NCI-H748 treated with DMSO at 0.1 percent for 48 hours (cell line): ENCODE measurements around the gene AGTPBP1.
"Not testable (repeated sequence)": the region's sequence is repeated elsewhere in the genome, so short reads cannot be mapped to it uniquely, and the experiment has no call there.

Experiments used
- DNase-seq: peaks from one replicate; lab custom pipeline; 2025; lab: John Stamatoyannopoulos, UW

AGTPBP1 gene

GRCh38 chr9:85741875-85742596 lies at the start of gene AGTPBP1:
Gene AGTPBP1, minus strand, starts transcription at chr9:85741954. Its CDS starts 29,421 bp downstream, at chr9:85712533.
- peak; percentile 83 for DNase-seq

GRCh38 chr9:85786116-85786515 lies 44.4 kb upstream of the AGTPBP1 start:
- DNase-seq = not testable (repeated sequence)

- DNase-seq = not testable (repeated sequence)
Measured at GRCh38 chr9:85773844-85774243, 32.1 kb upstream of the AGTPBP1 start.

- DNase-seq = not testable (repeated sequence)
Measured at GRCh38 chr9:85761802-85762201, 20.0 kb upstream of the AGTPBP1 start.

- DNase-seq = not testable (repeated sequence)
Measured at GRCh38 chr9:85757716-85758115, 16.0 kb upstream of the AGTPBP1 start.

- DNase-seq = not testable (repeated sequence)
Measured at GRCh38 chr9:85756216-85756615, 14.5 kb upstream of the AGTPBP1 start.

GRCh38 chr9:85746309-85746708 lies 4.6 kb upstream of the AGTPBP1 start:
- no peak for DNase-seq

- no peak for DNase-seq
Measured at GRCh38 chr9:85745203-85745602, 3.4 kb upstream of the AGTPBP1 start.

GRCh38 chr9:85744480-85744879 lies 2.7 kb upstream of the AGTPBP1 start:
- no peak for DNase-seq

- DNase-seq = no peak
Measured at GRCh38 chr9:85743275-85744128, 1.7 kb upstream of the AGTPBP1 start.

GRCh38 chr9:85742597-85742936 lies 813 bp upstream of the AGTPBP1 start:
- peak; percentile 44 for DNase-seq

GRCh38 chr9:85741095-85741874 lies 469 bp downstream of the AGTPBP1 start:
- peak; percentile 39 for DNase-seq

GRCh38 chr9:85740787-85741094 lies 1.0 kb downstream of the AGTPBP1 start:
- no peak for DNase-seq

- no peak for DNase-seq
Measured at GRCh38 chr9:85738509-85738908, 3.2 kb downstream of the AGTPBP1 start.

- no peak for DNase-seq
Measured at GRCh38 chr9:85737671-85738070, 4.1 kb downstream of the AGTPBP1 start.

GRCh38 chr9:85730916-85731630 lies 10.7 kb downstream of the AGTPBP1 start:
- no peak for DNase-seq

GRCh38 chr9:85729882-85730281 lies 11.9 kb downstream of the AGTPBP1 start:
- DNase-seq = no peak

GRCh38 chr9:85727500-85727899 lies 14.3 kb downstream of the AGTPBP1 start:
- no peak for DNase-seq

- DNase-seq = no peak
Measured at GRCh38 chr9:85726737-85727136, 15.0 kb downstream of the AGTPBP1 start.

- no peak for DNase-seq
Measured at GRCh38 chr9:85723215-85723614, 18.5 kb downstream of the AGTPBP1 start.

- not testable (repeated sequence) for DNase-seq
Measured at GRCh38 chr9:85719411-85719810, 22.3 kb downstream of the AGTPBP1 start.

GRCh38 chr9:85717818-85718217 lies 23.9 kb downstream of the AGTPBP1 start:
- not testable (repeated sequence) for DNase-seq
